HG03520 (cell line): ENCODE data around the gene SLC38A11.
A peak's percentile ranks its signal among the peaks of the same experiment; 100 is the strongest.
"Not testable (repeated sequence)": the region's sequence is repeated elsewhere in the genome, so short reads cannot be mapped to it uniquely, and the experiment has no call there.

Experiments used
- ATAC-seq: cut with Tn5 transposase; IDR thresholded peaks from one replicate; pipeline ENCODE4 v1.9.1; 2021; ENCODE audit warnings: mild to moderate bottlenecking, moderate library complexity; ENCODE audit not compliant: unreplicated experiment

The SLC38A11 gene, protein sequence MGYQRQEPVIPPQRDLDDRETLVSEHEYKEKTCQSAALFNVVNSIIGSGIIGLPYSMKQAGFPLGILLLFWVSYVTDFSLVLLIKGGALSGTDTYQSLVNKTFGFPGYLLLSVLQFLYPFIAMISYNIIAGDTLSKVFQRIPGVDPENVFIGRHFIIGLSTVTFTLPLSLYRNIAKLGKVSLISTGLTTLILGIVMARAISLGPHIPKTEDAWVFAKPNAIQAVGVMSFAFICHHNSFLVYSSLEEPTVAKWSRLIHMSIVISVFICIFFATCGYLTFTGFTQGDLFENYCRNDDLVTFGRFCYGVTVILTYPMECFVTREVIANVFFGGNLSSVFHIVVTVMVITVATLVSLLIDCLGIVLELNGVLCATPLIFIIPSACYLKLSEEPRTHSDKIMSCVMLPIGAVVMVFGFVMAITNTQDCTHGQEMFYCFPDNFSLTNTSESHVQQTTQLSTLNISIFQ

DNA sequence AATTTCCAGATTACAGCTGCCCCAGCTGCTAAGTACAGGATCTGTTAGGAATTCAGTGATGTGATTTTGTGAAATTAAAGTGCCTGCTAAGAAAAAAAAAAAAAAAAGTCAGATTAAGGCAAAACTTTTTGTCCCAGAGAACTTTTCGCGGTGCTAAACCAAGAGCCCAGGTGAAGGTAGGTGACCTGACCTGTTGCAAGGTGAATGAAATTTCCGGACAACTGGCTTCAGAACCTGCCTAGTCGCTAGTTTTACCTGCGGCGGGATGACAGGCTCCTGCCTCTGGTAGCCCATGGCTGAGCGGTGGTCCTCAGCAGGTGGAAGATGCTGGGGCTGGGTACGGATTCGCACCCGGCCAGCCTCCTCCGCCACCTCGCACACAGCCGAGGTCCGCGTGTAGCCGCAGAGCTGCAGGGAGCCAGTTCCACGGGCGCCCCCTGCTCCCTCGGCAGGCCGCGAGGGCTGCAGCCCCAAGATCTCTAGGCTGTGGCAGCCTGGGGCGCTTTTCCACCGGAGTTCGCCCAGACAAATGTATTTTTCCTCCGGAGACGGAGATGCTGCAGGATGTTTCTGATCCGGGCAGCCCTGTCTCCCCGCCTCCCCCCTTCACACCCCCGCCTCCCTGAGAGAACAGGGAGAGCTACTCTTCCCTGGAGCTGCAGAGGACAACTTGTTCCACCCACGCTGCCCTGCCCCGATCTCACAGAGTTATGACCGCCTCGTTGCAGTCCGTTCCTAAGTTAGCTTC lies at the start of gene SLC38A11:
Gene SLC38A11 (minus strand): TSS at position 572 of the 748 bp plus-strand sequence. CDS start 278 bp downstream, at position 294.
- no peak for ATAC-seq

DNA sequence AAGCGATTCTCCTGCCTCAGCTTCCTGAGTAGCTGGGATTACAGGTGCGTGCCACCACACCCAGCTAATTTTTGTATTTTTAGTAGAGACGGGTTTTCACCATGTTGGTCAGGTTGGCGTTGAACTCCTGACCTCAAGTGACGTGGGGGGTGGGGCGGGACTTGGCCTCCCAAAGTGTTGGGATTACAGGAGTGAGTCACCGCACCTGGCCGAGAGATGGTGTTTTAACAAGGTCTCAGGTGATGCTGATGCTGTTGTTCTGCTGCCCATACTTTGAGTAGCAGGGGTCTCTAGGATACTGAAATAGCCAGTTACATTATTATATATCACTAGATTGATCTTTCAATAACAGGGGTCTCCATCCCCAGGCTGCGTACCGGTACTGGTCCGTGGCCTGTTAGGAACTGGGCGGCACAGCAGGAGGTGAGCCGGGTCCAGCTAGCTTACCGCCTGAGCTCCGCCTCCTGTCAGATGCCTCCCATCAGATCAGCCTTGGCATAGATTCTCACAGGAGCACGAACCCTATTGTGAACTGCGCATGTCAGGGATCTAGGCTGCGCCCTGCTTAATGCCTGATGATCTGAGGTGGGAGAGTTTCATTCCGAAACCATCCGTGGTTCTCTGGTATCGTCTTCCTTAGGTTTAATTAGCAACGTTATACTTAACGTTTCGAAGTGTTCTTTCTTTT lies 48.3 kb upstream of the SLC38A11 start:
- no peak for ATAC-seq

DNA sequence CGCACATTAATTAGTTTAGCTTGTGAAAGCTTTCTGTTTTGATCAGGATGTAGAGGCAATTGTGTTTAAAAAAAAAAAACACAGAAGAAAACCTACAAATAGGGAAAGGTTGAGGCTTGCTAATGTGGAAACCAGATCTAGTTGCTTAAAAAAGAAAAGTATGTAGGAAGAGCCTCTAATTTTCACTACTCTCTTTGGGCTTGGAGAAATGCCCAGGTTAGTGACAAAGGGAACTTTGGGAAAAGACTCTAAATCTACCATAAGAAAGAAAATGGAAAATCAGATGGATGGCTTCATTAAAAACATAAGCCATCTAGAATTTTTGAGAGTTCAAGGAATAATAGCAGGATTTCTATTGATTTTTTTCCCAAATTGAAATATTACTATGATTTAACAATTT lies 47.3 kb upstream of the SLC38A11 start:
- ATAC-seq, result no peak

DNA sequence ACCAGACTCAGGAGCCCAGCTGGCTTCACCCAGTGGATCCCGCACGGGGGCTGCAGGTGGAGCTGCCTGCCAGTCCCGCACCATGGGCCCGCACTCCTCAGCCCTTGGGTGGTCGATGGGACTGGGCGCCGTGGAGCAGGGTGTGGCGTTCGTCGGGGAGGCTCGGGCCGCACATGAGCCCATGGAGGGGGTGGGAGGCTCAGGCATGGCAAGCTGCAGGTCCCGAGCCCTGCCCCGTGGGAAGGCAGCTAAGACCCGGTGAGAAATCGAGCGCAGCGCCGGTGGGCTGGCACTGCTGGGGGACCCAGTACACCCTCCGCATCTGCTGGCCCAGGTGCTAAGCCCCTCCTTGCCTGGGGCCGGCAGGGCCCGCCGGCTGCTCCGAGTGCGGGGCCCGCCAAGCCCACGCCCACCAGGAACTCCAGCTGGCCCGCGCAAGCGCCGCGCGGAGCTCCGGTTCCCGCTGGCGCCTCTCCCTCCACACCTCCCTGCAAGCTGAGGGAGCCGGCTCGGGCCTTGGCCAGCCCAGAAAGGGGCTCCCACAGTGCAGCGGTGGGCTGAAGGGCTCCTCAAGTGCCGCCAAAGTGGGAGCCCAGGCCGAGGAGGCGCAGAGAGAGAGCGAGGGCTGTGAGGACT lies 39.5 kb upstream of the SLC38A11 start:
- not testable (repeated sequence) for ATAC-seq

DNA sequence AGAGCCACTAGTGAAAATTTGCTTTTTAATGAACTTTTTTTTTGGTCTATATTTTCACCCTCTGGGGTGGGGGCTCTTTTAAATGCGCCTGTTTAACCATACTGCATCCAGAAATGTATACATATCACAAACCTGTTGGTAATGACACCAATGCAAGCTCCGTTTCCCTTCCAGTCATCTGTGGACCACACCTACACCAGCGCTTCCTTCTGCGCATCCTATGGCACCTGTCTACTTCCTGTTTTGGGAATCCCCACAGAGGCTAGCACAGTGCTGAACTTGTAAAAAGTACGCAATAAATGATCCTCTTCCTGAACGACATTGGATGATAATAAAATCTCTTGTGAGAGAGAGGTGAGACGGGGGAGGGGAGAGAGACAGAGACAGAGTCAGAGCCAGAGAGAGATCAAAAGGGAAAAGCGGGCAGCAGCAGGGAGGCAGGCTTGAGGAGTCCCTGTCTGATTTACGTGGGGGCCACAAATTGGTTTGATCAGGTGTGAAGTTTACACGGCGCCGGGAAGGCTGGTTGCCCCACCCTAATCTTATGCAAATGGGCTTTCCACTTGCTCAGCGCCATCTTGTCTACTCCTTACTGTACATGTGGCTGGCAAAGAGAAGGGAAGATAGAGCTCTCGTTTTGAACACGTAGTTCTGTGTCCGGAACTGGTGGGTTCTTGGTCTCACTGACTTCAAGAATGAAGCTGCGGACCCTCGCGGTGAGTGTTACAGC lies 38.1 kb upstream of the SLC38A11 start:
- no peak for ATAC-seq

DNA sequence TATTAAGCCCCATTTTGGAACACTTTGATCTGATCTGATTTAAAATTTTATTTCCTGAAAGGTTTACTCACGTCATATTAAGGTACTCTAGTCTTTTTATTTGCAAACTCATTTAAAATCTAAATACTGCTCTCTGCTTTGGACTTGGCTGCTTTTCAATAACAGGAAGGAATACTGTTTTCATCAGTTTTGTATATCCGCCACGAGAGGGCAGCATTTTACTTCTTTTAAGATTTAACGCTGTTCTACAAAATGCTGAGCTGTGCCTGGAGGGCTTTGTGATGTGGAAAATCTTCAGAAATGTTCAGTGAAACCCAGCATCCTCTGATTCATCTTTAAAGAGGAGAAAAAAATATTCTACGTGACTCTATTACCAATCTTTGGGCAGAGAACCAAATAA lies 37.5 kb upstream of the SLC38A11 start:
- ATAC-seq, result peak; percentile 80

DNA sequence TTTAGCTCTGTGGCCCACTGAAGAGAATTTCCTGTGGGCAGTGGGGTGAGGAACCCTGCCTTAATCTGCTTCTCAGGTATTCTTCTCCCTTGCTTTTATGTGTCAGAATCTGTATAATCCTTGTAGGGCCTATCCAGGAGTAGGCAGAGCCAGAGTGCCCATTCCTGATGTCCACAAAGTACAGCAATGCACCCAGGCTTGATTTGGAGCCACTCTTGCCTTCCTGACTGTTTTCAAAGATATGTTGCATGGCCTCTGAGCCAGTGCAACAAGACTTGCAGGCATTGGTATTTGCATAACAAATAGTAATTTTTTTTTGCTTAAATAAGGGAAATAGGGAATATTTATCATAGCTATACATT lies 36.7 kb upstream of the SLC38A11 start:
- ATAC-seq, result peak; percentile 8

DNA sequence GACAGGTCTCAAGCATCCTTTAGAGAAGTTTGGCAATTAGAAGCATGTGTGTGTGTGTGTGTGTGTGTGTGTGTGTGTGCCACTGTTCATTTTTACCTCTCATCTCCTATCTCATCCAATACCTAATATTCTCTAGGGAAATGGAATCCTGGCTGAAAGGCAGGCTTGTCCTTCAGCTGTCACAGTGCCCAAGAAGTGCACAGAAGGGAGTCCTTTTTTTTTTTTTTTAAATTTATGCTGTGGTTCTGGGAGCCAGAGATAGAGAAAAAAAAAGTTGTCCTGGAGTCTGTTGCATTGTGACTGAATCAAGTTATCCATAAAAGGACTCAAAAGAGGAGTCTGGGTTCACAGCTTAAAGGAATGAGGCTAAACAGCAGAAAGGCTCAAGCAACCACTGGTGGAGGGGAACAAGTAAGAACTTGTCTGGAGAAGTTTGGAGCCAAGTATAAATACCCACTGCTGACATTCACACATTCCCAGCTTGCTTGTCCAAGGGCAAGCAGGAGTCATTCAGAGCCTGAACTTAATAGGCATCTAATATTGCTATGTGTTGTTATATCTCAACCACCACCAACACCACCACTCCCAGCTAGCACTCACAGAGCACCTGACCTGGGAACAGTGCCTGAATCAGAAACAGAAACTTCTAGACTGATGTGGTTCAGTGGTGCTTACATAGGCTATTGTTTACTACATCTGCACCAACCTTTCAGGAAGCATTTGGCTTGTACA lies 36.2 kb upstream of the SLC38A11 start:
- ATAC-seq, result peak; percentile 64

DNA sequence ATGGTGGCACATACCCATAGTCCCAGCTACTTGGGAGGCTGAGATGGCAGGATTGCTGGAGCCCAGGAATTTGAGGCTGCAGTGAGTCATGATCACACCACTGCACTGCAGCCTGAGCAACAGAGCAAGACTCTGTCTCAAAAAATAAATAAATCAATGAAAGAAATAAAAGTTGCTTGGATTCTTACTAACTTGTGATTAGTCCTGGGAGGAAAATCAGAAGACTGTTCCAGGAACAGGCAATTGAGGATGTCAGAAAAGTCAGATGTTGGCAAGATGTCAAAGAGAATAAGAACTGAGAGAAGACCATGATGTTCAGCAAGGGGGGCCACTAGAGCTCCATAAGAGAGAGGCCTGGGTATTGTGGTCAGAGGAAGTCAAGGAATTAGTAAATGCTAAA lies 35.6 kb upstream of the SLC38A11 start:
- ATAC-seq, result not testable (repeated sequence)

DNA sequence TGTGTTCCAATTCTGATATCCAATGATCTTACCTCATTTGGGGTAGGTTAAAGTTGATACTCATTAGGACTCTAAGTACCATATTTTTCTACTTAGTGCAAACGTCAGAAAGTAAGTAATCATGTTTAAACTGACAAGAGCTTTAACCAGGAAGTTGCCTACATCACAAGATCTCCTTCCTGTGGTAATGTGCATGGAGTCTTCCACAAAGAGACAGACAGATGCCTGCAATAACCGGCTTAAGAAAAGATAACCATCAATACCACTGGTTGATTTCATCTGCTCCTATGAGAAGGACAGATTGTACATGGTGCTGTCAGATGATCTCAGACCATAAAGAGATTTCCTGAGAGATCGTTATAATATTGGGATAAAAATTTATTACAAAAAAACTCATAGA lies 33.5 kb upstream of the SLC38A11 start:
- ATAC-seq, result not testable (repeated sequence)

DNA sequence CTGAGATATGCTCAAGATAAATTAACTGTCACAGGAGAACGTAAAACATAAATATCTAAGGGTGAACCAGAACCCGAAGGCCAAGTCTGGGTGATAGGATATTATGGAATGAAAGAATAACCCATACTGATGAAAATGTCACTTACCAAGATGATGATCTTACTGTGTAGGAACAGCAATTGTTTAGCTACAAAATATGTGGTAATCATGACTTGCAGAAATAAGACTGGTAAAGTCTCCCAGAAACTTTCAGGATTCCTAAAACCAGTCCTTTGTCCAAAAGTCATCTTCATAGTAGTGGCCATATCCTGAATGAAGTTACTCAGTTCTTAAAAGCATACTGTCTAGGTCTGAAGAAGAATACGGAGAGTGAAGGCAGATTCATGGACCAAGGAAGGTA lies 30.7 kb upstream of the SLC38A11 start:
- not testable (repeated sequence) for ATAC-seq

DNA sequence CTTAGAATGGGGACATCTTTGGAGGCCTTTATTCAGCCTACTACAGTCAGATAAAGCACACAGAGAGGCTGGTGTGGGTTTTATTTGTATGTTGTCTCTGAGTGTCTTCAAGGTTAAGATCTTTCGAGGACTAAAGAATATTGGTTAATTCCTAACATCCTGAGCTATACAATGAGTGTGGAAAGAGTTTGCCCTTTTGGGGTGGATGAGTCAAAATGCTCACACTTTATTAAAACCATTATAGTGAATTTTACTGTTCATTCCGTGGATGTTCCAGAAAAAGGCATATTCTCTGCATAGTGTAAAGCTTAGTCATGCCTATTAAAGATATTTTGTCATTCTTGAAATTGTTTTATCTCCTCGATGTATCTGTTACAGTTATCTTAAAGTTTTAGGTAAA lies 29.1 kb upstream of the SLC38A11 start:
- no peak for ATAC-seq

DNA sequence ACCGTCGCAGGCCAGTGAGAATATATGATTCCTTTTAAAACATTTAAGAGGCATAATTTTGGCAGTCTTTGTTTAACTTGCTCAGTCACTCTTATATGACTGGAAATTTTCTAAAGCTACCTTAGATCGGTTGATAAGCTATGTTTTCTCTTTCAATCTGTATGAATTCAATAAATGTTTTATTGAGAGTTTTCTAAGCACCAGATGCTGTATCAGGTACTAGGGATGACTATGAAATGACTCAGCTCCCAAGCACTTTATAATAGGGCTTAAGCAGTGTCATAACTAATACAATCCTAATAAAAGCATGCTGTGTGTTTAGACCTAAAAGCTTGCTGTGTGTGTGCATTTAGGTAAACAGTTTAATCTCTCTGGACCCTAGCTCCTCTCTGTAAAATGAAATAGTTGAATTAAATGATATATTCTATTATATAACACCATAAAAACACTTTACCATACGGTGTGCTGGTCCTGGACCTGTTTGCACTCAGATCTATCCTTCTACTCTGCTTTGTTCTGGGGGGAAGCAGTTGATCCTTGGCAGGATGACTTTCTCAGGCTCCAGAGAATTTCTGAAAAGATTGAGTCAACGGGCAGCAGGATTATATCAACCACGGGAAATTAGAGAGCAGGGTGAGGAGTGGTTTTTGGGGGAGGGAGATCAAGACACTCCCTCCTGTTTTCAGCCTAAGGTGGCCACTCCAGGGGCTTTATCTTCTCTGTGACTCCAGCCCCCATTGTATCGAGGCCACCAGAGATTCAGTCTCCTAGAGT lies 26.1 kb upstream of the SLC38A11 start:
- ATAC-seq, result no peak

DNA sequence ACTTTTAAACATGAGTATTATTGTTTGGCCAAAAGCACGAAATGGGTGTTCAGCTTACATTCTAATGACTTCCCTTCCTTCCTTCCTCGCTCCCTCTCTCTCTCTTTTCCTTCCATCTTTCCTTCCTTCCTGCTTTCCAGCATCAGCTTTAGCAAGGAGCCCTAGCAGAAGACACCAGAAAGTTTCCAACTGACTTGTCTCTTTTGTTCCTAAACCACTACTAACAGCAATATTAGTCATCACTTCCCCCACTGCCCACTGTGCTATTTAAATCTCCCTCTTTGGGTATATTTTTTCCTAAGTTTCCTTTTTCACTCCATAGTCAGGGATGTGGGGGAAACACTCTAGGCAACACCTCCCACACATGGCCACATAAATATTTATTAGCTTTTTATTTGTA lies 25.4 kb upstream of the SLC38A11 start:
- ATAC-seq, result not testable (repeated sequence)

DNA sequence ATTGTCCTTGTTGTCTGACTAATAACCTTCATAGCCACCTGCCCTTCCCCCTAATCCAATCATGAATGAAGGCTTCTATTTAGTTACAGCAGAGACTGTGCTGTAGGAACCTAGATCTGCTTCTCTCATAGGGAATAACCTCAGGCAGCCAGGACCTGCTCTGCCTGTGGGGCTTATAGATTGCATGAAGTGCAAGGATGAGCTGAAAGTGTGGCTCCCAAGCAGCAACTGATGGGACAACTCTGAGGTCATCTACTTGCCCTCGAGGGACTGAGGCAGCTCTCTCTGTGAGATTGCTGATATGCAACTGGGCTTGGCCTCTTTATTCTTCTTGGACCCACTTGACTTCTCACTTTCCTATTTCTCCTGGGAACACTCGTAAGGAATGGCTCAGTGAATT lies 23.8 kb upstream of the SLC38A11 start:
- no peak for ATAC-seq

DNA sequence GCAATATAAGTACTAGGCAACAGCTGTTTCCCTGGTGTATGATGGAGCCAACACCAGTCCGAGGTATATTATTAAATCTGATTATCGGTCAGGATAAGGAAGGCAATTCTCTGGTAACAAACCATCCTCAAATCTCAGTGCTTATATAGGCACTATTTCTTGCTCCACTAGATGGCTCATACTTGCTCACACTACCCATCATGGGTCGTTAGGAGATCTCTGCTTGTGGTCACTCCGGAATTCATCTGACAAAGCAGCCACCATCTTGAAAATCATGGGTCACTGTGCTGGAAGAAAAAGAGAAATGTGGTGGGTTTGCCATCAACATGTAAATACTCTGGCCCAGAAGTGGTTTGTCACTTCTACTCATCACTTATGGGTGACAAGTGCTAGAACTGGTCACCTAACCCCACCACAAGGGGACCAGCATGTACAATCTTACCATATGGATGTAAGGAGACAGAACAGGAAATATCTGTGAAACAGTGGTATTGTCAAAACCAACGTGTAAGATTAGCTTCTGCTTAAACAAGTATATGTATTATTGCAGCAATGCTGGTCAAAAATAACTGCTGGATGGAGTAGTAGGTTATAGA lies 21.6 kb upstream of the SLC38A11 start:
- not testable (repeated sequence) for ATAC-seq

DNA sequence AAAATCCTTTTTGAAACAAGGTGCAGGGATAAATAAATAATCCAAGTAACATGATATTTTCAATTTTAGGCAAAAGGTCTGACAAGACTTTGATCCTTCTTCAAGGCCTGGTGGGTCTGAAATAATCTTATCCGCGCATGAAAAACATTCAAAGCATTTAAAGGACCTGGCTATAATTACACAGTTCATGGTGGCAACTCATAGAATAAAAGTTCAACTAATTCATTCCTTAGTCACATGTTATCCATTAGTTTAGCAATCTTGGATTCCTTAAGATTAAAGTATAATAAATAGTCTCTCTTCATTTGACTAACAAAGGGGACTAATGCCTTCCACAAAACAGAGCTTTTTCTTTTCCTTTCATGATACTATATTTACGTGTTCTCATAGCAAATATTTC lies 21.0 kb upstream of the SLC38A11 start:
- ATAC-seq, result no peak

DNA sequence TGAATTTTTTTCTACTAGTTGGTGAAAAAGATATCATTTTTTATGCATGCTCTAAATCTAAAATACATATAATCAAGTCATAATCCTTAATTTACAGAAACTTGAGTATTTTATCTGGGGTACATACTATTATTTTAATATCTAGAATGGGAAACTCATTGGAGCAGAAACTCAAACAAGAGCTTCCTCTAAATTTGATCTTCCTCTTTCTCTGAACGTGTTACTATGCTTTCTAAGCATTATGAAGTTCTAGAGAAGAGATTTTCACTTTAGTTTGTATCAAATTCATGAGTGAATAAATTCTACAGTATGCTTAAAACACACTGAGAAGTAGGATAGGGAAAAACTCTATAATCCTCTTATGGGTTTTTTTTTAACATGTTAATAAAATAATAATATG lies 20.6 kb upstream of the SLC38A11 start:
- ATAC-seq, result no peak

DNA sequence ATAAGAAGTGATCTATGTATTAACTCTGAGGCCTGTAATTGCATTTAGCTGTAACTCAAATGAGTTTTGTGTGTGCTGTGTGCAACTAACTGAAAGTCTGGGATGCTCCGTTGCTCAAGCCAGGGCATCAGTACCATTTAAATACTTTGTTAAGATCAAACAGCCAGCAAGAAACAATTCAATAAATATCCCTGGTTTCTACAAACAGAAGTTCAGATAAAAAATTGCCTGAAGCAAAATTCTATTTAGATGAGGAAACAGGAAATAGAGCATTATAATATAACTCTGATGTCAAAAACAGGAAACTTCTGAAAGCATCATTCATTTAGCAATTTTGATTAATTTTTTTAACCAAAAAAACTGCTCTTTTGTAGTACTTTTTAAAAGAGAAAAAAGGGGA lies 18.9 kb upstream of the SLC38A11 start:
- ATAC-seq, result no peak
